HepG2 (cell line): ENCODE data around the gene OSBP. TPM values are rescaled to one million over a fixed set of nuclear protein-coding genes. Genes with fewer than 3 reads are reported as not detected.

Experiments
- ATAC-seq: fragments of 200-7000 bp; cut with Tn5 transposase; 3 replicates; pipeline ENCODE4 v1.9.1; 2020; ENCODE audit warnings: mild to moderate bottlenecking, moderate library complexity
- BruUV-seq: library from RNA; stranded (reverse); fragments of 400-500 nt; replicated peaks from 2 replicates; lab custom pipeline; 2021; lab: Mats Ljungman, UMichigan
- CTCF ChIA-PET: fragments of 300-600 bp; formaldehyde crosslinking; extraction: SDS; loops from one replicate; lab custom pipeline; 2021; ENCODE audit warnings: low total read pairs, inconsistent platforms, low intra/inter-chr PET ratio; lab: Yijun Ruan, JAX
- POLR2A ChIA-PET: fragments of 350-600 bp; sonication (Branson Sonifier 250); formaldehyde crosslinking; loops from one replicate; lab custom pipeline; 2020; ENCODE audit warnings: antibody characterized with exemption, inconsistent platforms; lab: Yijun Ruan, JAX
- DNase-seq: peaks from one replicate; pipeline ENCODE4 v3.0.0-alpha.2; 2015; ENCODE audit warnings: low spot score
- FAIRE-seq: peaks from 3 replicates; lab custom pipeline; 2011; peaks lifted over from hg19 to GRCh38; lab: Jason Lieb, UNC
- H2AFZ ChIP-seq: one replicate; pipeline ENCODE4 v1.6.1; 2011; ENCODE audit warnings: low read length, inconsistent platforms
- H3K27ac ChIP-seq: fragments of 300-600 bp; 3 replicates; pipeline ENCODE4 v1.8.0; 2011; ENCODE audit warnings: mixed run types, mild to moderate bottlenecking, mixed read lengths, low read length, inconsistent platforms; ENCODE audit not compliant: insufficient read depth; ENCODE audit errors: extremely low read length
- H3K27me3 ChIP-seq, 2 experiments: fragments of 200-600 bp in 1 of 2; 2 replicates in 1 of 2; 3 replicates in 1 of 2; pipeline versions ENCODE4 v1.6.0 to v1.8.0; 2011; ENCODE audit warnings: low read length in 2 of 2, mild to moderate bottlenecking in 2 of 2, moderate library complexity in 2 of 2, inconsistent platforms in 1 of 2; ENCODE audit not compliant: insufficient read depth in 2 of 2, control insufficient read depth in 1 of 2
- H3K36me3 ChIP-seq, 2 experiments: fragments of 200-600 bp in 1 of 2; replicated peaks in 1 of 2; 2 replicates in 1 of 2; 3 replicates in 1 of 2; pipeline versions ENCODE4 v1.5.1 to v1.8.0; 2011; ENCODE audit warnings: low read length in 2 of 2, inconsistent platforms in 1 of 2; ENCODE audit not compliant: insufficient read depth in 2 of 2, control insufficient read depth in 1 of 2
- H3K4me1 ChIP-seq: 2 replicates; pipeline ENCODE4 v1.5.1; 2012; ENCODE audit warnings: low read length, inconsistent platforms; ENCODE audit not compliant: insufficient read depth
- H3K4me2 ChIP-seq: 2 replicates; pipeline ENCODE4 v1.6.0; 2011; ENCODE audit warnings: low read depth, low read length, inconsistent platforms
- H3K4me3 ChIP-seq, 3 experiments: fragments of 200-600 bp in 1 of 3; sonication (generic), shearing (Covaris generic) in 1 of 3; replicated peaks in 1 of 3; 2 replicates each; pipeline ENCODE4 v1.5.1; 2011 to 2016; ENCODE audit warnings: low read length in 3 of 3, inconsistent platforms in 2 of 3, low read depth in 2 of 3, mild to moderate bottlenecking in 2 of 3, control low read depth in 1 of 3, mixed read lengths in 1 of 3; ENCODE audit not compliant: insufficient read depth in 1 of 3
- H3K79me2 ChIP-seq: one replicate; pipeline ENCODE4 v1.6.1; 2011; ENCODE audit warnings: low read length, inconsistent platforms; ENCODE audit not compliant: insufficient read depth
- H3K9ac ChIP-seq: 2 replicates; pipeline ENCODE4 v1.6.0; 2011; ENCODE audit warnings: mild to moderate bottlenecking, low read depth, low read length, inconsistent platforms; ENCODE audit not compliant: insufficient read depth
- H3K9me3 ChIP-seq: 2 replicates; pipeline ENCODE4 v1.5.1; 2012; ENCODE audit warnings: mild to moderate bottlenecking, low read length
- H4K20me1 ChIP-seq: 2 replicates; pipeline ENCODE4 v1.6.0; 2011; ENCODE audit warnings: inconsistent platforms, mild to moderate bottlenecking, low read length, moderate library complexity; ENCODE audit not compliant: insufficient read depth
- ATM ChIP-seq: fragments of 450-650 bp; IDR thresholded peaks from 2 replicates; pipeline ENCODE4 v1.7.1; 2017; ENCODE audit warnings: mild to moderate bottlenecking, borderline replicate concordance
- E2F2 ChIP-seq: sonication (generic); formaldehyde crosslinking; IDR thresholded peaks from 2 replicates; pipeline ENCODE4 v1.4.0; 2020; ENCODE audit warnings: missing genetic modification reagents, borderline replicate concordance
- ETV5 ChIP-seq: IDR thresholded peaks from 2 replicates; pipeline ENCODE4 v1.6.1; 2018; ENCODE audit warnings: missing biosample characterization, missing genetic modification reagents, inconsistent platforms, borderline replicate concordance
- HIVEP1 ChIP-seq: sonication (generic); formaldehyde crosslinking; IDR thresholded peaks from 2 replicates; pipeline ENCODE4 v1.4.0; 2020; ENCODE audit warnings: mild to moderate bottlenecking, missing genetic modification reagents
- HMGXB3 ChIP-seq: sonication (generic); formaldehyde crosslinking; IDR thresholded peaks from 2 replicates; pipeline ENCODE4 v1.4.0; 2020; ENCODE audit warnings: missing genetic modification reagents, borderline replicate concordance
- MIER2 ChIP-seq: IDR thresholded peaks from 2 replicates; pipeline ENCODE4 v1.6.1; 2016; ENCODE audit warnings: missing biosample characterization, missing genetic modification reagents
- REST ChIP-seq, 2 experiments: IDR thresholded peaks; 2 replicates each; pipeline ENCODE4 v1.6.1; 2011 to 2012; ENCODE audit warnings: low read length in 2 of 2, borderline replicate concordance in 1 of 2, low read depth in 1 of 2, mild to moderate bottlenecking in 1 of 2, moderate library complexity in 1 of 2
- SOX5 ChIP-seq: IDR thresholded peaks from 2 replicates; pipeline ENCODE4 v1.6.1; 2016; ENCODE audit warnings: borderline replicate concordance
- SP140L ChIP-seq: sonication (generic); formaldehyde crosslinking; IDR thresholded peaks from 2 replicates; pipeline ENCODE4 v1.4.0; 2020; ENCODE audit warnings: missing genetic modification reagents, borderline replicate concordance
- ZNF784 ChIP-seq: sonication (generic); formaldehyde crosslinking; IDR thresholded peaks from 2 replicates; pipeline ENCODE4 v1.5.1; 2020; ENCODE audit warnings: missing genetic modification reagents, mild to moderate bottlenecking, borderline replicate concordance
- WGBS: methylation state at CpG from one replicate; pipeline ENCODE4 v1.1.6; 2017; ENCODE audit warnings: low lambda C conversion rate; 5-methylcytosine and 5-hydroxymethylcytosine counted together
- in situ Hi-C: cut with HindIII; loops from 2 replicates; pipeline ENCODE4 v1.10.0; 2017; ENCODE audit warnings: low pct_unique_long_range_greater_than_20kb; ENCODE audit not compliant: extremely low pct_ligation_motif_present
- intact Hi-C: fragments of 100-400 bp; cut with micrococcal nuclease; formaldehyde crosslinking; loops from one replicate; pipeline ENCODE4 v1.10.0; 2022; ENCODE audit not compliant: unreplicated experiment
- polyA plus RNA-seq, 8 experiments: library from polyadenylated mRNA; depleted of rRNA in 3 of 8; stranded (reverse) in 7 of 8; unstranded in 1 of 8; fragments of >200 nt; fragmentation: Illumina TruSeq in 4 of 8; extraction: Trizol in 4 of 8; gene quantifications; 2 replicates each; pipeline versions ENCODE4 v1.2.1 to v1.2.3, GENCODE V29; 2011 to 2016; ENCODE audit warnings: low read depth in 4 of 8, missing spikeins in 1 of 8, mixed read lengths in 1 of 8; ENCODE audit not compliant: insufficient read depth in 1 of 8
- total RNA-seq, 5 experiments: library from RNA; depleted of rRNA; stranded (reverse); fragments of >200 nt; fragmentation: Illumina TruSeq; extraction: Trizol; gene quantifications; 2 replicates each; pipeline ENCODE4 v1.2.3, GENCODE V29; 2016; ENCODE audit warnings: low read depth in 1 of 5
- TF ChIP-seq, protein P1 (sequence below): sonication (generic); formaldehyde crosslinking; IDR thresholded peaks from 2 replicates; pipeline ENCODE4 v1.8.0; 2022; ENCODE audit warnings: missing genetic modification reagents, low read depth, mild to moderate bottlenecking, borderline replicate concordance

The OSBP gene
- total and polyA plus RNA-seq, 2 of the 13 experiments (the other 11 are each of a cell fraction or from before 2014, with no cell fraction given): 12.1 to 13.5 TPM

GRCh38 chr11:59556115-59556916 lies 59.3 kb downstream of the OSBP start:
- H3K4me1 ChIP-seq: peaks cover 53% of the 10 kb centered on the region
- BruUV-seq: no TSS peak
- H3K36me3 ChIP-seq: no peaks in the 10 kb centered on the region
- ChIA-PET POLR2A (interaction anchor here (1.2 to 2.4 kb wide), 5 partner anchors 10 to 199 kb away, joined by 3 to 11 read pairs (median 6); partner anchors contain the start of genes OSBP, PATL1 and STX3), CTCF (no interaction called here)
- ATAC-seq: peak; percentile 46
- peak overlapping the region; percentile 86 for H3K4me2 ChIP-seq
- in situ Hi-C loops (loop anchor here (5.0 kb wide), 1 partner anchor 111 kb away; the partner anchor contains the start of gene PATL1), intact Hi-C loops (no loop called here)
- H3K9ac ChIP-seq: peak overlapping the region; percentile 67
- H3K9me3 ChIP-seq: no peaks in the 10 kb centered on the region
- H2AFZ ChIP-seq: peak overlapping the region; percentile 92
- no peaks in the 10 kb centered on the region for H4K20me1 ChIP-seq
- H3K27me3 ChIP-seq: no peaks in the 10 kb centered on the region; a peak in 1 of 5 replicates
- H3K27ac ChIP-seq: peak overlapping the region; percentile 52
- WGBS: 2% methylated on average over 30 of the region's 30 CpGs
- peak; percentile 81 for DNase-seq
- no peaks in the 10 kb centered on the region for H3K79me2 ChIP-seq
- peak overlapping the region; percentile 65 to 95 (median 79) for H3K4me3 ChIP-seq
- peak; percentile 59 for FAIRE-seq
- TF ChIP-seq ETV5 (CRISPR knock-in tag): no peak; the same call in 1 of the 2 replicates
- TF ChIP-seq ZNF784 (CRISPR knock-in tag): no peak
- no peak for TF ChIP-seq ATM
- no peak for TF ChIP-seq E2F2
- TF ChIP-seq HMGXB3 (CRISPR knock-in tag): no peak
- no peak for TF ChIP-seq SOX5 (CRISPR knock-in tag)
- 0 out of 4 replicates have a peak, but pooled peaks of 1 of the 2 experiments have one; percentile 58 for TF ChIP-seq REST (IDR thresholded peaks at IDR 0.05; ENCODE audit: borderline replicate concordance in 1 of 2, low read depth in 1 of 2, low read length in 2 of 2)
- TF ChIP-seq, protein P1, sequence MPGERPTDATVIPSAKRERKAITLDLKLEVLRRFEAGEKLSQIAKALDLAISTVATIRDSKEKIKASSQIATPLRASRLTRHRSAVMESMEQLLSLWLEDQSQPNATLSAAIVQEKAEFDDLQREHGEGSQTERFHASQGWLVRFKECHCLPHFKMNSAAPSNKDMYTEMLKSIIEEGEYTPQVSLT (CRISPR knock-in tag): no peak
- TF ChIP-seq MIER2 (CRISPR knock-in tag): no peak
- no peak for TF ChIP-seq HIVEP1 (CRISPR knock-in tag)
- TF ChIP-seq SP140L (CRISPR knock-in tag): no peak
